HG03108 (cell line): ENCODE measurements around the gene FBXO24.
"Not testable (repeated sequence)": the region's sequence is repeated elsewhere in the genome, so short reads cannot be mapped to it uniquely, and the experiment has no call there.

Experiments
- ATAC-seq: cut with Tn5 transposase; IDR thresholded peaks from one replicate; pipeline ENCODE4 v1.9.1; 2021; ENCODE audit warnings: moderate library complexity; ENCODE audit not compliant: unreplicated experiment

The FBXO24 gene

DNA sequence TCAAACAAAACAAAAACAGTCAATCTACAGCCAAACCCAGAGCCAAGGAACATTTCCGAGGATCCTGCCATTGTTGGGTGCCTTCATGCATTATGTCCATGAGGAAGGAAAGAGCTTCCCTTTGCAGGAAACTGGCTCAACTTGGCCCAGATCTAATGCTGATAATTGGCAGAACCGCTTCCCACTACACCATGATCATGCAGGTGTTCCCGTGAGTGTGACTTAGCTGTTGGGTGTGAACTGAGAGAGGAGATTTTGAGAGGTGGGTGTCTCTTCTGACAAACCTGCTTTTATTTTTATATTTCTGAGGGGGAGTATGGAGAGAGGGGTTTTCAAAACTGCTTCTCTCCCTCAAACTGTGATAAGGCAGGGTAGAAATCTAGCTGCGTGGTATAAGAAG is 27.0 kb upstream of the FBXO24 start:
- ATAC-seq, result no peak

DNA sequence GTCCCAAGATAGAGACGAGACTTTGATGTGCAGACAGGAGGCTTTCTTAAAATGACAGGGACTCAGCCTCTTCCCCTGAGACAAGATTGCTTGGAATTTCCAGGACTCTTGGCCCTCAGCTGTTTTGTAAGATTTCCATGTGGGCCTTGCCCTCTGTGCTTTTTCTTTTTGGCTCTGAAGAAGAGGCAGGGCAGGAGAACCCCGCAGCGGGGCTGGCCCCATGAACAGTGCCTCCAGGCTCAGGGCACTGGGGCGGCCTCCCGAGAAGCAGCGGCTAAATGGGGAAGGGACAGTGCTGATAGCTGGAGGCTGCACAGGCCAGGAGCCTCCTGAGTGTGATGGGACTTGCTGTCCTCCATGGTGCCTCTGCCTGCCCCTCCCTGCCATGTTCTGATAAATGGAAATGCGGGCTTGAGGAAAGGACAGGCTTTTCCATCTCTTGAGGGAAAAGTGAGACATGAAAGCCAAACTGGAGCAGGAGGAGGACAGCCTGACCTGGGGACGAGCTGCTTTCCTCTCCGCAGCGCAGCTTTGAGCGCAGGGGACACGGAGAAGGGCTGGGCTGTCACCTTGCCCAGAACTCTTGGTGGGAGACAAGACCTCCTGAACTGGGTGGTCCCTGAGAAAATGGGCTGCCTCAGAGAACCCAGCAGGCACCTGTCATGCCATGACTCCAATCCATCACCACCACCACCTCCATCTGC is 24.5 kb upstream of the FBXO24 start:
- ATAC-seq, result no peak

DNA sequence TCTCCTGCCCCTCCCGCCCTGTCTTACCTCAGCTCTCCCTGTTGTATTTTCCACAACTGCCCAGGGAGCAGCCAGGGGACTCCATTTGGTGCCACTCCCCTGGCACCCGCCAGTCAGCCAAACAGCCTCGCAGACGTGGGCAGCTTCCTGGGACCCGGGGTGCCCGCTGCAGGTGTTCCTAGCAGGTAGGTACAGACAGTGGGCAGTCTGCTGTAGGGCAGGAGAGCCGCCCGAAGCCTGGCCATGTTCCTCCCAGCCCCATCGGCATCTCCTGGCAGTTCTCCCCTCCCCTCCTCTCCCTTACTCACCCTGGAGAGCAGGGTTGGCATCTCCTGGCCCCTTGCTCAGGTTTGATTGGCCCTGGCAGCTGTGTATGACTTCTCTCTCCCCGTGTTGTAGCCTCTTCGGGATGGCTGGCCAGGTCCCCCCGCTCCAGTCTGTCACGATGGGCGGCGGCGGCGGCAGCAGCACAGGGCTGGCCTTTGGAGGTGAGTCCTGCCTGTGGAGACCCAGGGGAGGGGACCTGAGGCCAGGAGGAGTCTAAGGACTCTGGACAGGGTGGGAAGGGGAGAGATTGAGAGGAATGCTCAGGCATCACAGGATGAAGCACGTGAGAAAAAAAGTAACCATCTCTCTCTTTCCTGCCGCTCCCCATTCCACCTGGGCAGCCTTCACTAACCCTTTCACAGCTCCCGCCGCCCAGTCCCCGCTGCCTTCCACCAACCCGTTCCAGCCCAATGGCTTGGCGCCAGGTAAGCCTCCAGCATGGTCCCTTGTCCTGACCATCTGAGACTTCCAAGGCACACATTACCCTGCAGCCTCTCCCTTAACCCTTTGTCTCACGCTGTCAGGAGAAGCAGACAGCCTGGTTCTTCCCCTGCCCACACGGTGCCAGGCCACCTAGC is 23.7 kb upstream of the FBXO24 start:
- ATAC-seq, result no peak

DNA sequence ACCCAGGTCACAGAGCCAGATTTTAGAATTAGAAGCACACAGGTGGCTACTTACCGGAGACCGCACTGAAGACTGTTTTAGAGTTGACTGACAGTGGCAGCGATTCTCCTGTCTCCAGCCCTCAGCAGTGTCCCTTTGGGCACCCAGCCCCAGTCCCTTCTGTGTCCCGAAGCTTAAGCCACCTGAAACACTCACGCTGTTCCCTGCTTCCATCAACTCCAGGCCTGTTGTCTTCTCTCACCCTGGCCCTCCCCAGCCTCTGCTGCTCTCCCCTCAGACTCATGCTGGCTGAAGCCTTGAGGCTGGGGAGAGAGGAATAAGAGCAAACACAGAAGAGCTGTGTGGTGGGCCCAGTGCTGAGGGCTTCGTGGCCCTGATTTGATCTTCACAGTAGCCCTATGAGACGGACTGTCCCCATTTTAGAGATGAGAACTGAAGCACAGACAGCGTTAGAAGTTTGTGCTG is 23.0 kb upstream of the FBXO24 start:
- no peak for ATAC-seq

DNA sequence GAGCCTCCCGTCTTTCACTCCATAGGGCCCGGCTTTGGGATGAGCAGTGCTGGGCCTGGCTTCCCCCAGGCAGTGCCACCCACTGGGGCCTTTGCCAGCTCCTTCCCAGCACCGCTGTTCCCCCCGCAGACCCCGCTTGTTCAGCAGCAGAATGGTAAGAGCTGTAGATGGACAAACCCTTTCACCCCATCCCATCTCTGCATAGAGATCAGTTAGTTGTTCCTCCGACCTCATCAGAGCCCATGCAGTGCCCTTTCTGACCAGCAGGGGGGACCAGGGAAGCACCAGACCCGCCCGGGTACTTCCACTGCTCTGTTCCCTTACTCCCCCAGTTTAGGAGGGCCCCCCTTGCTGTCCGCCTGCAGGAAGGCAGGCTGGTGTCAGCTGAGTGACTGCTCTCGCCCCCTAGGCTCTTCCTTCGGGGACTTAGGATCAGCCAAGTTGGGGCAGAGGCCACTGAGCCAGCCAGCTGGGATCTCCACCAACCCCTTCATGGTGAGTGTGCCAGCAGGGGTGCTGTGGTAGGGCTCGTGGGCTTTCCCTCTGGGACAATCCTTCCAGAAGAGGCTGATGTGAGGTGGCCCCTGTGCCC is 22.2 kb upstream of the FBXO24 start:
- ATAC-seq, result no peak

DNA sequence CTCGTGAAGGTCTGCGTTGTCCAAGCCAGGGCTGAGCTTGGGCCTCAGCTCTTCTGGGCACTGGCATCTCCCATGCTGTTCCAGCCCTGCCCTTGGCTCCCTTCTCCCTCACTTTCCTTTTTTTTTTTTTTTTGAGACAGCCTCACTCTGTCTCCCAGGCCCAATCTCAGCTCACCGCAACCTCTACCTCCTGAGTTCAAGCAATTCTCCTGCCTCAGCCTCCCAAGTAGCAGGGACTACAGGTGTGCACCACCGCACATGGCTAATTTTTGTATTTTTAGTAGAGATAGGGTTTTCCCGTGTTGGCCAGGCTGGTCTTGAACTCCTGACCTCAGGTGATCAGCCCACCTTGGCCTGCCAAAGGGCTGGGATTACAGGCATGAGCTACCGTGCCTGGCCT is 21.7 kb upstream of the FBXO24 start:
- ATAC-seq, result not testable (repeated sequence)

DNA sequence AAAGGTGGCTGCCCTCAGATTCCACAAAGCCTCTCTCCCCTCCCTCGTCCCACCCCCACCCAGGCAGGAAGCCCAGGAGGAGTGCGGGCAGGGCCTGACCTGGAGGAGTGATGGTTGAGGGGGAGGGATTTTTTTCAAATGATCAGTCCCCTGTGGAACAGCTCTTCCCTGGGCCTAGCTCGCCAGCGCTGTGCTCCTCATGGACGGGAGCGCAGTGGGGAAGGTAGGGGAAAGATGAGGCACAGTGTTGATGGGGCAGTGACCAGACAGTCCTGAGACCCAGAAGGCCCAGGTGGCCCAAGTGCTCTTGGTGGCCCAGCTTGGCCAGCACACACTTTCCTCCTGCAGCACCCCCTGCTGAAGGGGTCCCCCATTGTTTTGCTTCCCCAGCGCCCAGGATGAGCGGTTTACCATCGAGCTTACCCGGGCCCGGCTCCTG is 21.0 kb upstream of the FBXO24 start:
- no peak for ATAC-seq

DNA sequence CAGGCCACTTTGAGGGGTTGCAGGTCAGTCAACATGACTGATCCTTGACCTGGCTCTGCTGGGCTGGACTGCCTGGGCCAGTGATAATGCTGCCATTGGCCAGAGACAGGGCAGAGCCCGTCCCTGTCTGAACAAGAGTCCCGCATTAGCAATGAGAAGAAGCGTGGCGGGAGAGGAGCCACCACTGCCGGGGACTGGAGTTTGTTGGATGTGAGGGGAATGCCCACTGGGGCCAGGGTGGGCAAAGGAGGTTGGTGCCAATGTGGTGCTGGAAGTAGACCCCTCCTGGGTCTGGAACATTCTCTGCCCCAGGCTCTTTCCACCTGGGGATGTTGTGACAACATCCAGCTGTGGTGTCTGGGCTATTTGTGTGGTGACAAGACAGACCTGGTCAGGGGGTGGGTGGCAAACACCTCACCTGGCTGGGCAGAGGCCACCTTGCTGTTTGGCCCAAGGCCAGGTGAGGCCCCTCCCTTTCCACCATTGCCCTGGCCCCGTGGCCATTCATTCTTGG is 20.1 kb upstream of the FBXO24 start:
- ATAC-seq, result no peak

DNA sequence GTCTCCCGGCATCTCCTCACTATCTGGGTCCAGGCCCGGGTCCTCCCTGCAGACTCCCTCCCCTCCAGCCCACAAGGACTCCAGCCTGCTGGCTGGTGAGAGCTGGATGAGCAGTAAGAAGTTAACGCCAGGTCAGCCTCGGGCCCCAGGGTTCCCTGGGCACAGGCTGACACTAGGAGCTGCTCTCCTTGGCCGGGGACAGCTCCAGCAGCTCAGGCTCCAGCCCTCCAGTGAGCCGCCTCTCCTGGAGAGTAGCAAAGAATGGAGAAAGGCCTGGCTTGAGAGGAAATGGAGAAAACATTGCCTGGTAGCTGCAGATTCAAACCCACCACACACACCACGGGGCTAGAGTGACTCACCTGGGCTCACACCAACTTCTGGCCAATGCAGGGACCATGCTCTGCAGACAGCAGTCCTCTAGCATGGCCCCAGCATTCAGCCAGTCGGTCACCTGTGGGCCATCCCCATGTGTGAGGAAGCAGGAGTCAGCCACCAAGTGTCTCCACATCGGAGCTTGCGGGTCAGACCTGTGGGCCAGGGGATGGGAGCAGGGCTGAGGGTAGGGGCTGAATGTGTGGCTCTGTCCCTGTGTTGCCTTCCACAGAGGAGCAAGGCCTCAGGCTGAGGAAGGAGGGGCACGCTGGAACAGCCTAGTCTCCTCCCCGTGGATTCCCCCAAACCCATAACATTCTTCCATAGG is 18.9 kb upstream of the FBXO24 start:
- ATAC-seq, result no peak

DNA sequence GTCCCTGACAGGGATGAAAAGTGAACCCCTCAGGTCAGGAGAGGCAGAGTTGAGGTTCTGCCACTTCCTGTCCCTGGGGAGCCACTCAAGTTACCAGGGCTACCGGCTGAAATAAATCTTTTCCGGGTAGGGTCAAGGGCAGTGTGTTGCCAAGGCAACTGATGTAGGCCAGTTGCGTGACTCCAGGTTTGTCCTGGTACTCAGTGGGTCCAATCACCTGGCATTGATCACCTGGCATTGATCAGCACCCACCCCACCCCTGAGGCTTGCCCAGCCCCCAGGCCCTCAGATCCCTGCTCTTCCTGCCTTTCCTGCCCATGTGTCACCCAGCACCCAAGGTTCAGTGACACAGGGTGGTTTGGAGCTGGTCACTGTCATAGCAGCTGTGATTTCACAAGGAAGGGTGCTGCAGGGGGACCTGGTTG is 18.4 kb upstream of the FBXO24 start:
- peak; percentile 34 for ATAC-seq

DNA sequence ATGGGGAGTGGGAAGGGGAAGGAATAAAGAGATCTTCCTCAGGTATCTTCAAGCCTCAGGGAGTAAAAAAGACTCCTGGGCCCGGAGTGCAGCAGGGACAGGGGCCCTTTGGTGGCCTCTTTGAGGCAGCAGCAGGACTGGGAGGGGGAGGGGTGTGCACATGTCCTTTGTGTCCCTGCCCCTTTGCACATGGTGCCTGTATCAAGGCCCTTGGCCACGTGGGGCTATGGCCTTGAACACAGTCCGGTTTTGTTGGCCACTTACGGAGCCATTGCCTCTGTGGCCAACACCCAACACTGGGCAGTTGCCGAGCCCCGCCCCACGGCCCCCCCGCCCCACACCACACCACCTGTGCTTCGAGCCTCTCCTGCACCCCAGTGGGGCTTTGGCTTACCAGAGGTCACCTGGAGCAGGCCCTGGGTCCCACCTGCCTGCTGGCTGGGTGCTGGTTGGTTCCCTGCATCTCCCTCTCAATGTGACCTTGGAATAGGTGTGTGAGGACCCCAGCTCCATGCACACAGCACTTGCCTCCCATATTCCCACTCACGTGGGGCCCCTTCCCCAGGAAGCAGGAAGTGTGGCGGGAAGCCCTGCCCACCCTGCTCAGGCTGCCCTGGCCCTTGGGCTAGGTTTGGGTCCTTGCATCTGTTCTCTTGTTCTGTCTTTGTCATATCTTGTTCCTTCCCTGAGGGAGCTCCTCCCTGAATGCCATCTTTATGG is 17.8 kb upstream of the FBXO24 start:
- no peak for ATAC-seq

DNA sequence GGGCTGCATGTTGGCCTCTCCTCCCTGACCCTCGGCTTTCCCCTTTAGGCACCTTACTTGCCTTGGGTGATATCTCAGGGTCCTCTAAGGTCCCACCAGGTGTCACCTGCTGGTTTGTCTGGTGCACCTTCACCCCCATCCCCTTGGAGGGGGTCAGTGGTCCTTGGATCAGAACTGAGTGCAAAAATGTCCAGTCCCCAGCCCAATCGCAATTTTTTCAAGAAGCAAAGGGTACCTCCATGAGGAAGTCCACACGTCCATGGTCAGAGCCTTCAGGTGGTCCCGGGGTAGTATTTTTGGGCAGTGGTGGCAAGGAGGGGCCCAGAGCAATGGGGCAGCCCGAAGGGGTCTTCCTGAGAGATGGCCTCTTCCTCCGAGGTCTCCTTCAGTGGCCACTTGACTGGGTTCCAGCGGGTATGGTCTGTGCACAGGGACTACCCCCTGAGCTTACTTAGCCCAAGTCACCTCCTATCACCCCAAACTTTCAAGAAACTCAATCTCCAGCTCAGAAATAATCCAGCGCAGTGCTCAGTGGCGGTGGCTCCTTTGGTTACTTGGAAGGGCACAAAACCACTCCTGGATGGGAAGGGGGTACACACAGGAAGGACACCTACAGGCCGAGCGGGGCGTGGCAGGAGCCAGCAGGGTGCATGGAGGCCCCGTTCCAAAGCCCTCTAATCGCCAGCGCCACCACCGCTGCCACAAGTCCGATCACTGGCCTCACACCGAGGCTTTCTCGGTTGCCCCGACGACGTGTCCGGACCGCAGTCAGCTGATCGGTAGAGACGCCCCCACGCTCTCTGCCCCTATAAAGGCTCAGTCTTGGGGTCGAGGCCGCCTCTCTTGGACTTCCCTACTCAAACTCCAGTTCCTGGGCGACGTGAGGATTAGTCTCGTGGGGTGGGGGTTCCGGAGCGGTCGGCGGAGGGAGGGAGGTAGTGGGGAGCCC is 17.0 kb upstream of the FBXO24 start:
- no peak for ATAC-seq

DNA sequence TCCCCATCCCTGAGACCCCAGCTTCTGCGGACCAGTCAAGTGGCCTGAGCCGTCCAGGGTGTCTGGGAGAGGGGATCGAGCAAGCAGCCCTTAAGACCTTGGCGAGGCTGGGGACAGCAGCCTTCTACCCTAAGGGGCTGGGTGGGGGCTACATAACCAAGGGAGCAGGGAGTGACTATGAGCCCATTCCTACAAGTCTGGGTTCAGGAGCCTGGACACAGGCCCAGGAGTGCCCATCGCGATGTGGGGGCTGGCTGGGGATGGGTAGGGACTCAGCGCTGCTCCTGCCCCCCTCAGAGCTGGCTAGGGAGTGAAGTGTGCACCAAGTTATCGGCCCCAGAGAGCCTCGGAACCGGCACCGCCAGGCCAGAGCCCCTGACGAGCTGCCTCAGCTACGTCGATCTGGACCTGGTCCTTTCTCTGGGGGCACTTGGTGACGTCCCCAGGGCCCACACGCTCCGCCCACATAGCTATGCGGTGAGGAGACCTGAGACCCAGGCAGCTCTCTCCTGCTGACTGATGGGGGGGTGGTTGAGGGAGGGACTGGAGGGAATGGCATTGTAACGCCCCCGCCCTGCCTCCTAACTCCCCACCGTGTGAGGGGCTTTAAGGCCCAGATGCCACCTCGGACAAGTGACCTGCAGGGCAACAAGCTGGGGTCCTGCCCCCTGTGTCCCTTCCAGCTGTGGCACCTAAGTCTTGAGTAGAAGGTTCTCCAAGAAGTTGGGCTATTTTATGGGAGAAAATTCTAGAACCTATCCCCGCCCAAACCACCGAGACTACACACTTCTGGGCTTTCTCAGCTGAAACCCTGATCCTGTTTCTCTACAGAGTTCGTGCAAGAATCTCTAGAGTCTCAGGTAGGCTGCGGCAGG is 14.9 kb upstream of the FBXO24 start:
- no peak for ATAC-seq

DNA sequence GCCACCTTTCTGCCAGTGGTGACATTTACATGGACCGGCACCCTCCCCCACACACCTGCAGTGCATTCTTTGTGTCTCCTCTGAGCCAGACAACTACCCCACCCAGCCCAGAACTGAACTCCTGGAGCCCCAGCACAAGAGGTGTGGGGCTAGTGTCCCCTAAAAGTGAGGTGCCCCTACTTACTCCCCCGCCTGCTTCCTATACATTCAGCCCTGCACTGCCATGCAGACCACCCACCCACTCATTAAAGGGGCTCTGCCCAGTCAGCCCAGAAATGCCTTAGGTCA is 14.4 kb upstream of the FBXO24 start:
- no peak for ATAC-seq

DNA sequence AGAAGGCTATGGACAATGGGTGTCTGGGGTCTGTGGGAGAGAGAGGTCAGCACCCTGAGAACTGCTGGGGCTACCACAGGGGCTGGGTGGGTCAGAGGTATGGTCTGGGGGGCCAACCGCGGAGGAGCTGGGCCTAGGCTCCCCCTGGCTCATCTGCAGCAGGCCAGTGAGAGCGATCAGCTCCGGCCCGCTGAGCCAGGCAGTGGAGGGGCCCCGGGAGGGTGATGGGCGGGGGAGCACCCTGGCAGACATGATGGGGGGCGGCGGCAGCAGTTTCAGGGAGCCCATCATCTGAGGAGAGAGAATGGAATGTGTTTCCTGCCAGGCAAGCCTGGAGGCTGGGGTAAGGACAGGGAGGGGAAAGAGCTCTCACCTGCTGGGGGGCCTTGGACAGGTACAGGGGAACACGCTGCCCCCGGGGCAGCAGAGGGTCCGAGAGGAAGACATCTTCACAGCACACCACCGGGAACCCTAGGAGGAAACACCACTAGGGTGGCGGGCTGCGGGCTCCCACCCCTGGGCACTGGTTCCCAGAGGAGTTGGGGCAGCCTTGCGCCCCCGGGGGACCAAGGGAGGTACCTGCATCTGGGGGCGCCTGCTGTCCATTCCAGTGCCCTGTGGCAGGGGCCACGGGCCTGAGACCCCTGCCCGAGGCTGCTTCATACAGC is 13.7 kb upstream of the FBXO24 start:
- ATAC-seq, result no peak

DNA sequence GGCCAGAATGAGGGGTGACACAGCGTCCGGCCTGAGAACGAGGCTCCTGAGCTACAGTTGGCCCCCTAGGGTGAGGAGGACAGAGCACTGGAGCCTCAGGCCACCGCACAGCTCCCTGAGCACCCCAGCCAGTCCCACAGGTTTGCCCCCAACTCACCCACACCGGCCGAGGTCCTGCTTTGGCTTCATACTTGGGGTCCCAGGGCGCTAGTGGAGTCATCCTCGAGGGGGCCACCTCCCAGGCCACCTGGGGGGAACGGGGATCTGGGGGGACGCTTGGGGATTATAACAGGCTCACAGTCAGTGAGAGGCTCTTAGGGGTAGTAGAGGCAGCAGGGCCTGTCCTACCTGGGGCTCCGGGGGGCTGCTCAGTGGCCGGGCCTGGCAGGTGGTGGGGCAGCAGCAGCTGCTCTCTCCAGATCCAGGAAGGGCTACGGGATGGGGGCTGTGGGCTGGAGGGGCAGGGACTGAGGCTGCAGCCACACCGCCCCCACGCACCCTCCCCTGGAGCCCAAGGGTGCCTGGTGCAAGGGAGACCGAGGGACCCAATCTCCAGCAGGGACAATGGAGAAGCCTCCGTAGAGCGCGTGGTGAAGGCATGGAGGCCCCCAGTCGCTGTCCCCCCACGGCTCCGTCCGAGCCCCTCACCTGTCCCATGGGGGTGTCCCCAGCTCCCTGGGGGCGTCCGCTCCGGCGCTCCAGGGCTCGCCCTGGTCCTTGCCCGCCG is 13.0 kb upstream of the FBXO24 start:
- no peak for ATAC-seq

DNA sequence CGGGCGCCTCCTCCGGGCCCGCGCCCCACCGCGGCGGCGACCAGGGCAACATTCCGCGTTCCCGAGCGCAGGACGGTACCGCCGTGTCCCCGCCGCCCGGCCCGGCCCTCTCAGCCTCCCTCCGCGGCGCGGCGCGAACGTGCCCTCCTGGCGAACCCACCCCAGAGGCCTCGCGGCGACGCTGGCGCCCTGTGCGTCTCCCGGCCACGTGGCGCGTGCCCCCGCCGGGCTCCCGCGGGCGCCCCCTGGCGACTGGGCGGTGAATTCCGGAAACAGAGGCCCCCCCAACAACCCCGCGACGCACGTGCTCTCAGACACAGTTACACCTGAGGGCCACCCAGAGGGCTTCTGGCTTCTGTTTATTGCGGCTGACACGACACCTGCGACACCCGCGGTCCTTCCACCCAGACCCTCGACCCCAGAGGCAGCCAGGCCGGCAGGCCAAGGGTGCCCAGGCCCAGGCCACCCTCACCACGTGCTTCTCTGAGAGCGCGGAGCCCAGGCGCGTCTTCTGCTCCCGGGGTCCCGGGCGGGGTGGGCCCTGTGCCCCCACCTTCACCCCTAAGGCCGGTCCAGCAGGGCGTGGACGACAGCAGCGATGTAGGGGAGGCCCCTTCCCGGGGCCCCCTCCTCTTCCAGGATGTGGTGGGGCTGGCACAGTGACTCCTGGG is 12.3 kb upstream of the FBXO24 start, which contains the start of gene SAP25:
TSS of gene SAP25 (minus strand) at position 210 of the 671 bp plus-strand sequence. CDS start at position 52, 158 bp downstream.
- ATAC-seq, result no peak
